ENCODE results near the gene ATP13A1.

The ATP13A1 gene

DNA sequence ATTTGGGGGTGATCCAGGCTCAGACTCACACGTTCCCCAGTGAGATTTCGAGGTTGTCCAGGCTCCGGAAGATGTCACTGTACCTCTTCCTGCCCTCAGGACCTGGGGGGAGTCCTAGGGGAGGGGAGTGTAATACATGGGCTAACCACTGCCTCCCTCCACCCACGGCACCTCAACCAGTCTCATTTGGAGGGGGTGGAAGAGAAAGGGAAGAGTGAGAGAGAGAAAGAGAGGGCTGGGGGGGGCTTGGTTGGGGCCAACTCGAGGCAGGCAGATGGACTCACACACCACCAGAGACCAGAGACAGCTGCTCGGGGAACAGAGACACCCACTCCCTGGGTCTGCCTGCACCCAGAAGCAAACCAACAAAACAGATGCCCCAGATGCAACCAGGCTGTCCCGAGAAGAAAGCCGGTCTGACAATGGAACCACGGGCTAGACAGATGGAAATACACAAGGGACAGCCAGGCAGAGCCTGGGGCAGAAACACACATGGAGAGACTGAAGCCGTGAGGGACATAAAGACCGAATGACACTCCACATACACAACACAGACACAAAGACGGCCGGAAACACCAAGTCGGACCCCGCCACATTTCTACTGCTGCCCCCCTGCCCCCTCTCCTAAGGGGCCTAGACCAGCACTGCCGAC is 20.8 kb downstream of the ATP13A1 start:
- no peak for DNase-seq

DNA sequence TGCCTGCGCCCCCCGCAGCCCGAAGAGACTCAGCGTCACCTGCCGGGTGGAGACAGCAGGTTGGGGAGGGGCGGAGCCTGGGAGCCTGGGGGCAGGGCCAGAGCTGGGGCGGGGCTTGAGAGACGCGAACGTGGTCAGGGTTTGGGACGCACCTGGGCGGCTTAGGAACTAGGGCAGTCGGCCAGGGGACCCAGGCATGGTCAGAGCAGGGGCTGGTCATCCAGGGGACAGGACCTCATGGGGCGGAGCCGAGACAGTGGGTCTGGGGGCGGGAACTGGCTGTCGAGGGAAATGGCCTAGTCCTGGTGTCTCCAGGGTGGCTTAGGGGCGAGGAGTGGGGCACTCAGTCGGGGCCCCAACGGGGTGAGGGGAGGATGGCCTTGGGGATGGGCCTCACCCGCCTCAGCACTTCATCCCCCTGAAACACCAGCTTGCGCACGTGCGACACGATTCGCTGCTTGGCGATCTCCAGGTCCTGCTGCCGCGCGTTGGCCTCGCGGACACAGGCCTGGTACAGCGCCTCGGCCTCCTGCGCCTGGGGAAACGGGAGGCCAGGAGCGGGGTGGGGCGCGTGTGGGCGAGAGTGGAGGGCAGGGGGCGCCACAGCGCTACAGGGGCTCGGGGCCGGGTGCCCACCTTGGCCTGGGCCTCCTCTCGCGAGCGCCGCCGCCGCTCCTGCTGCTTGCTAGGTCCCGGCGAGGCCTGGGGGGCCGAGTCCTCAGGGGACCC is 25.8 kb downstream of the ATP13A1 start:
- no peak for DNase-seq

DNA sequence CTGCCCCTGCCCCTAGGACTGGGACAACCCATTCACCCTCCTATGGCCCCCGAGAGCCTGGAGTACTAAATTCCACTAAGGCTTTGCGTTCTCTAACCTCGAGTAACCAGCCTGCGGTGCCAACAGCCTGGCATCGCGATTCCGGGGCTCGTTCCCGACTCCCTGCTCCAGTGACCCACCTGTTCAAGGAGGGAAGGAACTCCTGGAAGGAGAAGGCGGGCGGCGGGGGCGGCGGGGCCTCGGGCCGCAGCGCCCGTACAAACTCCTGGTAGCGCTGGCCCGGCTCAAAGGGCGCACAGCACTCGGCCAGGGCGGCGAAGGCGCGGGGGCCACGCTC is 26.3 kb downstream of the ATP13A1 start:
- no peak for DNase-seq

DNA sequence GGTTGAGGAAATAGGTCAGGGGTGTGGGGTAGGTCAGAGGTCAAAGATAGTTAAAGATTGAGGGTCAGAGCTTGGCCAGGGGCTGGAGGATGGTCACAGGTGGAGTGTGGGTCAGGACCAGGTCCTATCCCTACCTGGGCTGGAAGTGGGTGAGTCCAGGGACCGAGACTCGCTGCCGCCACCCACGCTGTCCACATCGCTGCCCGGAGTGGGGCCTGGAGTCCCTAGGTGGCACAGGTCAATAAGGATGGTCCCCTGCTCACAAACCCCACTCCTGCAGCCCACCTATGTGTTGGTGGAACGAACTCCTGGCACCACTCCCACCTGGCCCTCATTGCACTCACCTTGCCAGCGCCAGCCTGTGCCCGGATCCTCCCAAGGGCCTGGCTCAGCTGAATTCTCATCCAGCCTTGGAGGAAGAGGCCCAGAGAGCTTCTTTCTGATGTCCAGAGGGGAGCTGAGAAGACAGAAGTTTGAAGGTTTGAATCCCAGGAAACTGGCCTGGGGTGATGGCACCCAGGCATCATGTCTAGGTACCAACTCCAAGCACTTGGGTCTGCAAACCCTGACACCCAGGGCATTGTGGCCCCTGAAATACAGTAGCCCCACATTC is 26.8 kb downstream of the ATP13A1 start:
- DNase-seq = no peak

DNA sequence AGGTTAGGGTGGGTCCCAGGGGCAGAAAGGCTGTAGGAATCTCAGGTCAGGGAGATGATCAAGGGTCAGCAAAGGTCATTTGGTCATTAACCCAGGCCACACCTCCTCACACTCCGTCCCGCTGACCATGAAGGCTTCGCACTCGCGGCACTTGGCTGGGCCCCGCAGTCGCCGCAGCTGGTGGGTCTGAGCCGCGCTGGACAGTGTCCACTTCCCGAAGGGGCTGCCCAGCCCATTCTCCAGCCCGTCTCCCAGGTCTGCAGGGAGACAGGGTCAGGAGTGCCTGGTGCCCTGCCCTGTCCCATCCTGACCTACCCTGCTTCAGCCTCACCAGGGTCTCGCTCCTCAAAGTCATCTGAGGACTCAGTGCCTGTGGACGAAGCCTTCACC is 28.2 kb downstream of the ATP13A1 start:
- no peak for DNase-seq

DNA sequence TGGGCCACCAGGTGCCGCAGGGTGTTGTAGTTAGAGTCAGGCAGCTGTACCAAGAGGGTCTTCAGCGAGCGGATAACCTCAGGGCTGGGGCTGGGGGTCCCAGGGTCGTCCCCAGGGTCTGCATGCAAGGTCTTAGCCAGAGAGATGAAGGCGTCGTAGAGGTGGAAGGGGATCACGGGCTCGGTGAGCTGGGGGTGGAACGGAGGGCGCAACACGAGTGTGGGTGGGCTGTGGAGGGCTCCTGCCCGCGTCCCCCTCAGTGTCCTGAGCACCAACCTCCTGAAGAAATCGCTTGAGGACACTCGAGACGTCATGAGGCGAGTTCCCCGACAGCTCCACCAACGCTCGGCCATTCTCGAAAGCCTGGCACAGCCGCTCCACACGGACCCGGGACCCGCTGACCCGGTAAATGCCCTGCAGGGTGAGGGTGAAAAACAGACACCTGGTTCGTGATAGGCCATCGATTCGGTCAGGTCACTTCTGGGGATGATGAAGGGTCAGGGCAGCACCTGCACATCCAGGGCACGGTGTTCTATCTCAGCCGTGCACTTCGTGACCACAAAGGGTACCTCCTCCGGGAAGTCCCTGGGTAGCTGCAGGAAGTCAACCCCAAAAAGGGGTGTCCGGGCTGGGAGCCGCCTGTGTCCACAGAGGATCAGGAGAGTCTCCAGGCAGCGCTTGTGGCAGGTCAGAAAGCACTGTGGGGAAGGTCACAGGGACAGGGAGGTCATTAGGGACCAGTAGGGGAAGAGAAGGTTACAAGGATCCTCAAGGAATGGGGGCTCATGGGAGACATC is 28.8 kb downstream of the ATP13A1 start:
- no peak for DNase-seq

DNA sequence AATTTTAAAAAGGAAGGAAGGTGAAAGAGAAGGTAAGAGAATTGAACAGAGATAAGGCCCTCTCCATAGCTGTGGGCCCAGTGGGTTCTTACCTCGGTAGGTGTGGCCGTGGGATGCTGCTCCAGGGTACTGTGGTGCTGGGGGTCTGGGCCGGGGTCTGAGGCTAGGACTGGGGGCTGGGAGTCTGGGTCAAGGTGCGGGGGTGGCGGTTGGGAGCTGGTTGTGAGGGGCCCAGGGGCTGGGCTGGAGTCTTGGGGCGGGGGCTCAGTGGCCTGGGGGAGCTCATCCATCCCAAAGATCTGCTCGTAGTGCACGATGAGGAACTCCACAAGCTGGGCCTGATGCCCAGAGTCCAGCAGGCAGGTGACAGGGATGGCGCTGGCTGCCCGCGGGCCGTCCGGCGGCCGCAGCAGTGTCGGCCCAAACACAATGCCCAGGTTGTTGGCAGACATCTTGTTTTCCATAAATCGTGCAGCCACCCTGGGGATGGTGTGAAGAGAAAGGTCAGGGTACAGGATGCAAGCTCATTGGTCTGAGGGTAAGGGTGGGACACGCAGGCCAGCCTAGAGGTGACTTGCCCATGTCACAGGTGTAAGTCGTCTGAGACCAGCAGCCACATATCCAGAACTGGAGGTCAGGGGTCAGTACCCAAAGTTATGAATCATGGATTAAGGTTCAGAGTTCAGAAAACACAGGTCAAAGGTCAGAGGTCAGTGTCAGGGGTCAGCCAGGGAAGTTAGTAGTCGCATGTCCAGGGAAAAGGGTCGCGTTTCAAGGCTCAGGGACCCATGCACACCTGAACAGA is 29.6 kb downstream of the ATP13A1 start:
- DNase-seq = no peak

DNA sequence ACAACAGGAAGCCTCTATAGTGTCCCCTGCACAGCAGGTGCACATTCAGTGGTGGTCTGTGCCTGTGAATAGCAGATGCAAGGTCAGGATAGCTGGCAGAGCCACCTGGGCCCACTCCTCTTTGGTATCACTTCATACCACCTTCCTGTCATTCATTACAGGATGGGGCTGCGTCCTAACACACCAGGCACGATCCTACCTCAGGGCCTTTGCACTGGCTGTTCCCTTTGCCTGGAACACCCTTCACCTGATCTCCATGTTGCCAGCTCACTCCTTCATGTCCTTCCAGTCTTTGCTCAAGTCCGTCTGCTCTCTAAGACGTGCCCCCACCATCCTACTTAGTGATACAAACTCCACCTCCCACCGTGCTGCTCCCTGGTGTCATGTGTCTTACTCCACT is 30.8 kb downstream of the ATP13A1 start:
- no peak for DNase-seq

DNA sequence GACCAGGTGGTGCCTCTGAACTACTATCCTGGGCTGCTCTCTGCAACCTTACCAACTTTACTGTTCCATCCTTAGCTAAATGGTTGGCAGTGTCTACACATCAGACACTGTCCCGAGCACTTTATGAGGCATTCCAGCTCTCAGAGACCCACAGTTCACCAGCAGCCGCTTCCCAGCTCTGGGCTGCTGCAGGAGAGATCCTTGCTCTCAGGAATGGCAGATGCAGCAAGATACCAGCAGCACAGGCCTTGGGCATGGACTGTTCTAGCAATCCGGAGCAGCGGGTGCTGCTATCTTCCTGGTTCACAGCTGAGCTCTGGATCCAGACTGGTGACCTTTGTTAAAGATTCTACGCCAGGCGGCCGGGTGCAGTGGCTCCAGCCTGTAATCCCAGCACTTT is 32.1 kb downstream of the ATP13A1 start:
- DNase-seq = no peak

DNA sequence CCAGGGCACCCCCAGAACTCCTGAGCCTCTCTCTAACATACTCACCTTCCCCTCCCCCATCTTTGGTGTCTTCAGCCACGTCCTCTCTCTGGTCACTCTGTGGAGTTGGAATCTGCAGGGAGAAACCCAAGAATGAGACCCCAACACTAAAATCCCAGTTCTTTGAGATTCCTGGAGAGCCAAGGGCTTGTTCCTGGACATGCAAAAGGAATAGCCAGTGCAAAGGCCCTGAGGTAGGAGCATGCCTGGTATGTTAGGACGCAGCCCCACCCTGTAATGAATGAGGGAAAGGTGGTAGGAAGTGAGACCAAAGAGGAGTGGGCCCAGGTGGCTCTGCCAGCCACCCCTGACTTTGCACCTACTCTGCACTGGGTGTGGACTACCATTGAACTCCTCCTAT is 33.0 kb downstream of the ATP13A1 start:
- no peak for DNase-seq

DNA sequence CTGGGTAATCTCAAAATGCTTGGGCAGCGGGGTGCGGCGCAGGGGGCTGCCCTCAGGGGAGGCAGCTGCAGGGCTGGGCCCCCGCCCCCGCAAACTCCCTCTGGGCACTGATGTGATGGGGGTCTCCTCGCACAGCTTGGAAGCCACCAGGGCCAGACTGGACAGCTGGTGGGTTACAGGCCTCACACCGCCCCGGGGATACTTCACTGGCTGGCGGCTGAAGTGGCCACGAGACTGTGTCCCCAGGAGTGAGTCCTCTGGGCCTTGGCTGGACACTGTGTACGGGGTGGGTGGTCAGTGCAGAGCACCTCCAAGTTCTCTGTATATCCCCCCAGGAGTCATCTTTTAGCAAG is 33.4 kb downstream of the ATP13A1 start:
- DNase-seq = no peak

DNA sequence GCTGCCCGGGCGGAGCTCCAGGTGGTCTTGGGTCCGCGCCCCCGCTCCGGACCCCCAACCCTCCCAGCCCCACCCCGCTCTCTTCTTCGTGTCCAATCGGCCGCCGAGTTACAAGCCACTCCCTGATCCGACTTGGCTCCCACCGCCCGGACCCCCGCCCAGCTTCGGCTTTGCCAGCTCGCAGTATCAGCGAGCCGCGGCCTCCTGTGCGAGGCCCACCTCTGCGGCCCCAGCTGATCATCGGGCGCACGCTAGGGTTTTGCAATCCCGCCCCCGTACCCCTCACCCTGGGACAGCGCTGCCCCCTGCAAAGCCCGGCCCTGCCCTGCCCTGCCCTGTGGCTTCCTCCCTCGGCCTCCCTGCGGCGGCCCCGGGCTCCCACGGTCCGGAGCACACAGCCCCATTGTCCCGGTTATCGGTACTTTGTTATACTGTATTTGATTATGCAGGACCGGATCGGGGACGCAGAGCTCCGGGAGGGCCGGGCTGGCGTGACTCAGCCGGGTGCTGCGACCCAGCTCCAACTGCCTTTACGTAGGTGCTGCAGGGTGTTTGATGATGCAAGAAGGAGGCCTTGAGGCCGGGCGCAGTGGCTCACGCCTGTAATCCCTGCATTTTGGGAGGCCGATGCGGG is 34.9 kb downstream of the ATP13A1 start:
- peak; percentile 40 for DNase-seq

DNA sequence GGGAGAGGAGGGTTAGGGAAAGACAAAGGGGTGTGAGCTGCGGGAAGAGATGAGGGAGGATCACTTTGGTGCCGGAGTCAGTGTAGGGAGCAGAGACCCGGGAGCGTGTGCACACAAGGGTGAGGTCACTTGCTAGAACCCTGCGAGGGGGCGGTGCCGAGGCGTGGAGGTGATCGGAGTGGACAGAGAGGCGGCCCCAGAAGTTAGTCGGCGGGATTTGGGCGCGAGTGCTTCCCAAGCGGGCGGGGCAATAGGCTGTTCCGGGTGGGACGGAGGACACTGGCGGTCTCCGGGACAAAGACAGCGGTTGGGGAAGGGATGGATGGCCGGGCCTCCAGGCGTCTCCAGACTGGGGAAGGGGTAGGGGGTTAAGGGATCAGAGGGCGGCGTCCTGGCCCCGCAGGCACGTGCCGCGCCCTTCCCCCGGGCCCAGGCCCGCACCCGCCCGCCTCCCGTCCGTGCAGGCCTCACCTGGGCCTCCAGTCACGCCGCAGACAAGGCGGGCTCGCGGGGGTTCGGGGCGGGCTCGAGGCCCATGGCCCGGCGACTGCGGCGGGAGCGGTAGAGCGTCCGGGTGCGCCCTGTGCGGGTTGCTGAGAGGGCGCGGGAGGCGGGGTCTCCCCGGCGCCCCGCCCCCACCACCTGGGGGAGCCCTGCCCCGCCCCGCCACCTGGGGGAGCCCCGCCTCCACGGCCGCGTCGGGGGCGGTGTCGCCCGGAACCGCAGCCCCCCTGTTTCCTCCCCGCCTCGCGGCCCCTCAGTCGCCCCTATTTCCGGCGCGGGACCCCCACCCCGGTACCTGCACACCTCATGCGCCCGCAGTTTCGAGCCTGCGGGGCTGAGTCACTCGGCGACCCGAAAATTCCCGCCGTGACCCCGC is 35.6 kb downstream of the ATP13A1 start, which contains the start of gene LPAR2:
LPAR2 (minus strand) TSS at position 600 of the 880 bp plus-strand sequence. CDS start 945 bp downstream, outside the sequence.
- DNase-seq = no peak

DNA sequence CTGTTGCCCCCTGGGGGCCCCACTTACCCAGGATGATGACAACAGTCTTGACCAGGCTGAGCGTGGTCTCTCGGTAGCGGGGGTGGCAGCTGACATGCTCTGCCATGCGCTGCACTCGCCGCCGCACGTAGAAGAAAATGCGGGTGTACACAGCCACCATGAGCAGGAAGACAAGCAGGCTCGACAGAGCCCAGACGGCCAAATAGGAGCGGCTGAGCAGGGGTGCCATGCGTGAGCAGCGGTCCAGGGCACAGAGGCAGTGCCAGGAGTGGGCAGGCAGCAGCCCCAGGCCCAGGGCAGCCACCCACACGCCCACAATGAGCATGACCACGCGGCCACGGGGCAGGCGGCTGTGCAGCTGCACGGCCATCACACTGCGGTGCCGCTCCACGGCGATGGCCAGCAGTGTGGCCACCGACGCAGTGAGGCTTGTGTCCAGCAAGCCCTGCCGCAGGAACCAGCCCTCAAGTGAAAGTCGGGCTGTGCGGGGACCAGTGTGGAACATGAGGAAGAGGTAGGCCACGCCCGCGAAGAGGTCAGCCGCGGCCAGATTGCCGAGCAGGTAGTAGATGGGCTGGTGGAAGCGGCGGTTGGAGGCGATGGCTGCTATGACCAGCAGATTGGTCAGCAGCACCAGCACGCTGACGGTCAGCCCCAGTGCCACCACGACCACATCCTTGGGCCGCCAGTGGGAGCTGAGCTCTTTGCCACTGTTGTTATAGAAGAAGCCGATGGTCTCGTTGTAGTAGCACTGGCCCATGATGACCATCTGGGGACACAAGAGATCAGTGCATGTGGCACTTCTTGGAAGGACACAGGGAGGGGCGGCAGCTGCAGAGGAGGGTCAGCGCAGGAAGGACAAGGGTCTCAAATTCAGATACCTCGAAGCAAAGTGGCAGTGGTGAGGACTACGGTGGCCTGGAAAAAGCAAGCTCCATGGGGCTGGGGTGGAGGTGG is 36.7 kb downstream of the ATP13A1 start:
- no peak for DNase-seq

DNA sequence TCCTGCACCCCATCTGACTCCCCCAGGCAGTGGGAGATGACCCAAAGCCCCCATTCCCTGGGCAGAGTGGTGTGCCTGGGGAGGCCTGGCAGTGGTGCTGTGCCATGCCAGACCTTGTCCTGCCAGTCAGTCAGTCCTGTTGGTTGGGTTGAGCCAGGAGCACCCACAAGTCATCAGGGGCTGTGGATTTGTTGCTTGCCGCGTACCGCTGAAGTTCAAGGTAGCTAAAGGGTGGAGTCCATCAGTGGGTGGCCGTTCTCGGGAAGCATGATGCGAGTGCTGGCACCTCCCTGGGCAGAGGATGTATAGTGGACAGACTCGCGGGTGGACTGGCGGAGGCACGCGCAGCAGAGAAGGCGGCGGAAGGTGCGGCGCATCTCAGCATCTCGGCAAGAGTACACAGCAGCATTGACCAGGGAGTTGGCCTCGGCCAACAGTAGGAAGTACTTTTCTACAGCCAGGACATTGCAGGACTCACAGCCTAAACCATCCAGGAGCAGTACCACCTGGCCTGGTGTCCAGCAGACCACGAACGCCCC is 39.4 kb downstream of the ATP13A1 start:
- no peak for DNase-seq

DNA sequence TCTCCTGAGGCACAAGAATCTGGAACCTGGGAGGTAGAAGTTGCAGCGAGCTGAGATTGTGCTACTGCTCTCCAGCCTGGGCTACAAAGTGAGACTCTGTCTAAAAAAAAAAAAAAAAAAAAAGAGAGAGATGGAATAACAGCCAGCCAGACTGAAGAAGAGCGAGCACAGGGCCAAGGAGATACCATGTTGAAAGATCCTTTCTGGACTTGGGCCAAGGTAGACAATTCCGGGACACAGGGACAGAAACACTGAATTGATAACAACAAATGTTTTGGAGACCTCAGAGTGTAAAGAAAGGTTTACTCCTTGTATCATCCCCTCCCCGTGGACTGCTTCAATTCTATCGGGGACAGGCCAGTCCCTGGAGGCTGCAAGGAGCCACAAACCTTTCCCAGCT is 40.1 kb downstream of the ATP13A1 start:
- no peak for DNase-seq

DNA sequence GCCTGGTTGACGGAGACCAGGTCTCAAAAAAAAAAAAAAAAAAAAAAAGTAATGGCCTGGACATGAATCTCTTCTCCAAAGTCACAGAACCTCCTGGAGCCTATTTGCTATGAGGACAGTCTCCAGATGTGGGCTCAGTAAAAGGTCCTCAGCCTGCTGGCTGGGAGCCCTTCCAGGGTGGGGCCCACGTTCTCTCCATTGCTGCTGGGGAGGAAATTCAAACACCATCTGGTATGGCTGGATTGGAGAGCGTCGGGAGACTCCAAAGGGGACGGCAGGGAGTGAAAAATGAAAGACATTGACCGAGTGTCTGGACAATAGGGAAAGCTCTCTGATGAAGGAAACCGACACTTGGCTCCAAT is 43.6 kb downstream of the ATP13A1 start:
- DNase-seq = no peak

DNA sequence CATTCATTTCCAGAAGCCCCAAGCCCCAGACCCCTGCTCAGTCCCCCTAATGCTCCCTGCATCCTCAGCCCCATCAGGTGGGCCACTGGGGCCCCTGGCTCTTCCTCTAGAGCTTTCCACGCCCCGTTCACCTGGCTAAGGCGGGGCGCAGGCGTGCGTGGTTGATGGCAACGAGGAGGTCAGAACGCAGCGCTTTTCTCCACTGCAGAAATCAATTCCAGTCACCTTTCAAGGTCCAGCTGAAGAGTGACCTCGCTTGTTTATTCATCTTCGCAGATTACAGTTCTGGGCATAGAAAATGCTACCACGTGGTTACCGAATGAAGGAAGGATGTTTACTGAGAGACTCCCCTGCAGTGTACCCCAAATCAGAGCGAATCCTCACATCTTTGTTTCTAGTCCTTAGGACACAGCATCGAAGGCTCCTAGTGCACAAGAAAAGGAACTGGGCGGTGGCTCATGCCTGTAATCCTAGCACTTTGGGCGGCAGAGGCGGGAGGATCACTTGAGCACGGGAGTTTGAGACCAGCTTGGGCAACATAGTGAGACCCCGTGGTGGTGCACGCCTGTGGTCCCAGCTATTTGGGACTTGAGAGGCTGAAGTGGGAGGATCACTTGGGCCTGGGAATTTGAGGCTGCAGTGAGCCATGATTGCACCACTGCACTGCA is 44.2 kb downstream of the ATP13A1 start:
- no peak for DNase-seq
